SU-DHL-6 (cell line): Measurements from ENCODE around the gene RBFOX1.
"Not testable (repeated sequence)": the region's sequence is repeated elsewhere in the genome, so short reads cannot be mapped to it uniquely, and the experiment has no call there.

Experiments
- H2AFZ ChIP-seq: fragments of 200-600 bp; sonication (generic); 2 replicates; pipeline ENCODE4 v1.6.1; 2014; ENCODE audit warnings: low read depth, mild to moderate bottlenecking, moderate library complexity, mixed read lengths, antibody characterized with exemption, low read length; ENCODE audit not compliant: severe bottlenecking
- H3F3A ChIP-seq: fragments of 200-600 bp; shearing (Covaris generic); 2 replicates; pipeline ENCODE4 v1.6.0; 2016; ENCODE audit warnings: antibody characterized with exemption, mild to moderate bottlenecking; ENCODE audit not compliant: insufficient read depth
- H3K27ac ChIP-seq: fragments of 200-600 bp; sonication (generic); 2 replicates; pipeline ENCODE4 v1.5.1; 2016; ENCODE audit warnings: low read depth, mild to moderate bottlenecking, low read length, moderate library complexity, mixed read lengths
- H3K27me3 ChIP-seq: fragments of 200-600 bp; sonication (generic), shearing (Covaris generic); 2 replicates; pipeline ENCODE4 v1.6.0; 2014; ENCODE audit warnings: mild to moderate bottlenecking, low read length
- H3K36me3 ChIP-seq: fragments of 200-600 bp; sonication (generic); 2 replicates; pipeline ENCODE4 v1.6.1; 2014; ENCODE audit warnings: mild to moderate bottlenecking, low read length, mixed read lengths
- H3K4me2 ChIP-seq: fragments of 300-600, 200-600 bp; shearing (Covaris generic), sonication (generic); 2 replicates; pipeline ENCODE4 v1.6.0; 2014; ENCODE audit warnings: low read length, low read depth, mild to moderate bottlenecking; ENCODE audit not compliant: poor library complexity, severe bottlenecking
- H3K4me3 ChIP-seq: fragments of 200-600 bp; sonication (generic); 2 replicates; pipeline ENCODE4 v1.5.1; 2014; ENCODE audit warnings: antibody characterized with exemption, low read length, mild to moderate bottlenecking, mixed read lengths; ENCODE audit not compliant: insufficient read depth, poor library complexity, severe bottlenecking
- H3K79me2 ChIP-seq: fragments of 200-600 bp; sonication (generic); 2 replicates; pipeline ENCODE4 v1.6.1; 2014; ENCODE audit warnings: mild to moderate bottlenecking, low read length, moderate library complexity; ENCODE audit not compliant: insufficient read depth
- H3K9ac ChIP-seq: fragments of 200-600 bp; sonication (generic); 2 replicates; pipeline ENCODE4 v1.7.0; 2014; ENCODE audit warnings: mild to moderate bottlenecking, low read length
- H3K9me2 ChIP-seq: fragments of 200-600 bp; sonication (generic); replicated peaks from 2 replicates; pipeline ENCODE4 v1.6.1; 2014; ENCODE audit warnings: low read length; ENCODE audit not compliant: insufficient read depth
- H3K9me3 ChIP-seq: fragments of 200-600 bp; sonication (generic); 2 replicates; pipeline ENCODE4 v1.6.1; 2014; ENCODE audit warnings: low read length, mixed read lengths; ENCODE audit not compliant: insufficient read depth
- H4K20me1 ChIP-seq: fragments of 200-600 bp; sonication (generic); 2 replicates; pipeline ENCODE4 v1.6.1; 2014; ENCODE audit warnings: low read depth, mild to moderate bottlenecking, antibody characterized with exemption, low read length, moderate library complexity, mixed read lengths
- CTCF ChIP-seq: fragments of 200-600 bp; sonication (generic); IDR thresholded peaks from one replicate; pipeline ENCODE4 v1.5.1; 2017; ENCODE audit warnings: antibody characterized with exemption, mild to moderate bottlenecking, low read length, moderate library complexity; ENCODE audit not compliant: insufficient read depth, poor library complexity, severe bottlenecking
- EZH2phosphoT487 ChIP-seq: fragments of 200-600 bp; sonication (generic), shearing (Covaris generic); conservative IDR thresholded peaks from 2 replicates; pipeline ENCODE4 v1.6.1; 2018; ENCODE audit warnings: mild to moderate bottlenecking, antibody characterized with exemption, low read length, moderate library complexity, mixed read lengths

Gene RBFOX1

GRCh38 chr16:7497691-7498090 is 165.0 kb downstream of the RBFOX1 start:
- Histone ChIP-seq H3K9me2 (no peaks in the 10 kb centered on the region), H4K20me1 (no peaks in the 10 kb centered on the region), H3K4me2 (no peak overlapping the region), H2AFZ (no peak overlapping the region), H3K4me3 (no peak overlapping the region), H3K36me3 (no peaks in the 10 kb centered on the region), H3K79me2 (no peaks in the 10 kb centered on the region), H3K9ac (no peak overlapping the region), H3F3A (no peaks in the 10 kb centered on the region), H3K27ac (no peak overlapping the region), H3K27me3 (no peaks in the 10 kb centered on the region), H3K9me3 (no peaks in the 10 kb centered on the region)
- TF ChIP-seq CTCF: no peak
- TF ChIP-seq EZH2phosphoT487: no peak

- Histone ChIP-seq H4K20me1 (no peaks in the 10 kb centered on the region), H3F3A (no peaks in the 10 kb centered on the region), H2AFZ (no peak overlapping the region), H3K9me2 (no peaks in the 10 kb centered on the region), H3K9ac (no peak overlapping the region), H3K27ac (no peak overlapping the region), H3K79me2 (no peaks in the 10 kb centered on the region), H3K4me3 (no peak overlapping the region), H3K36me3 (no peaks in the 10 kb centered on the region), H3K4me2 (no peak overlapping the region), H3K9me3 (no peaks in the 10 kb centered on the region), H3K27me3 (no peaks in the 10 kb centered on the region)
- TF ChIP-seq CTCF (no peak), EZH2phosphoT487 (no peak)
These were observed 169.2 kb downstream of the RBFOX1 start for GRCh38 chr16:7501868-7502267.

- not testable (repeated sequence) for H2AFZ ChIP-seq, H3K9me3 ChIP-seq, H4K20me1 ChIP-seq, H3K27ac ChIP-seq, H3K9me2 ChIP-seq, H3K36me3 ChIP-seq, H3F3A ChIP-seq, H3K4me3 ChIP-seq, H3K79me2 ChIP-seq, H3K4me2 ChIP-seq, H3K9ac ChIP-seq, H3K27me3 ChIP-seq
These were observed 170.0 kb downstream of the RBFOX1 start for GRCh38 chr16:7502591-7503157.

GRCh38 chr16:7503666-7504065 is 171.0 kb downstream of the RBFOX1 start:
- Histone ChIP-seq H3K27me3 (no peaks in the 10 kb centered on the region), H3K4me2 (no peak overlapping the region), H3K36me3 (no peaks in the 10 kb centered on the region), H3K79me2 (no peaks in the 10 kb centered on the region), H3K27ac (no peak overlapping the region), H4K20me1 (no peaks in the 10 kb centered on the region), H3K9ac (no peak overlapping the region), H3F3A (no peaks in the 10 kb centered on the region), H3K9me2 (no peaks in the 10 kb centered on the region), H3K4me3 (no peak overlapping the region), H3K9me3 (no peaks in the 10 kb centered on the region), H2AFZ (no peak overlapping the region)
- TF ChIP-seq CTCF (no peak), EZH2phosphoT487 (no peak)
